Natural killer cell (primary cell): ENCODE data around the gene BBOX1. TPM values are rescaled to one million over a fixed set of nuclear protein-coding genes. Genes with fewer than 3 reads are reported as not detected.

Source experiments
- ATAC-seq, 3 donors: fragments of 150-1000 bp in 2 of 3; fragments of 200-7000 bp in 1 of 3; cut with Tn5 transposase; 1 replicate in 1 of 3; 2 replicates in 2 of 3; pipeline ENCODE4 v1.10.0; 2021; ENCODE audit warnings: mild to moderate bottlenecking in 2 of 3, moderate library complexity in 2 of 3
- DNase-seq, 2 donors: peaks; one replicate each; pipeline versions ENCODE4 v3.0.0 to v3.0.0-alpha.2; 2013 to 2021; ENCODE audit warnings: mixed read lengths in 1 of 2
- H3K27ac ChIP-seq: one replicate; pipeline ENCODE4 v1.5.1; 2013; ENCODE audit warnings: mild to moderate bottlenecking, low read length
- H3K27me3 ChIP-seq: one replicate; pipeline ENCODE4 v1.6.1; 2013; ENCODE audit warnings: low read length; ENCODE audit not compliant: control insufficient read depth, insufficient read depth
- H3K36me3 ChIP-seq: one replicate; pipeline ENCODE4 v1.6.1; 2013; ENCODE audit warnings: low read length; ENCODE audit not compliant: control insufficient read depth, insufficient read depth
- H3K4me1 ChIP-seq: one replicate; pipeline ENCODE4 v1.6.1; 2013; ENCODE audit warnings: low read length; ENCODE audit not compliant: control insufficient read depth, insufficient read depth
- H3K4me3 ChIP-seq: one replicate; pipeline ENCODE4 v1.5.1; 2013; ENCODE audit warnings: low read length
- H3K9me3 ChIP-seq: one replicate; pipeline ENCODE4 v1.6.1; 2013; ENCODE audit warnings: low read length; ENCODE audit not compliant: control insufficient read depth, insufficient read depth
- H3K27ac Mint-ChIP-seq, 2 donors: one replicate each; pipeline ENCODE4 v1.8.0; 2022; ENCODE audit warnings: mild to moderate bottlenecking in 2 of 2, mixed read lengths in 2 of 2, moderate library complexity in 1 of 2
- H3K27me3 Mint-ChIP-seq, 2 donors: one replicate each; pipeline ENCODE4 v1.8.0; 2022; ENCODE audit warnings: low read depth in 2 of 2, mixed read lengths in 2 of 2
- H3K36me3 Mint-ChIP-seq: one replicate; pipeline ENCODE4 v1.8.0; 2022; ENCODE audit warnings: mixed read lengths
- H3K4me1 Mint-ChIP-seq, 2 donors: one replicate each; pipeline ENCODE4 v1.8.0; 2022; ENCODE audit warnings: mixed read lengths in 2 of 2
- H3K4me3 Mint-ChIP-seq: one replicate; pipeline ENCODE4 v1.8.0; 2022; ENCODE audit warnings: mild to moderate bottlenecking, moderate library complexity, mixed read lengths
- H3K9me3 Mint-ChIP-seq, 2 donors: one replicate each; pipeline ENCODE4 v1.8.0; 2022; ENCODE audit warnings: mixed read lengths in 2 of 2
- WGBS: methylation state at CpG from one replicate; pipeline ENCODE4 v1.1.7; 2013; ENCODE audit warnings: missing lambda C conversion rate; ENCODE audit not compliant: insufficient coverage; 5-methylcytosine and 5-hydroxymethylcytosine counted together
- intact Hi-C: fragments of 100-400 bp; cut with micrococcal nuclease; formaldehyde crosslinking; loops from one replicate; pipeline ENCODE4 v1.14.2; 2022
- total RNA-seq, 4 donors: library from RNA; stranded (reverse); fragments of 120-200 nt in 1 of 4; gene quantifications; one replicate each; pipeline versions ENCODE4 v1.2.3 to v1.2.4, GENCODE V29; 2013 to 2022
- TF ChIP-seq, protein P1 (sequence below): fragments of 200-600 bp; IDR thresholded peaks from one replicate; pipeline ENCODE4 v1.8.0; 2022; ENCODE audit warnings: antibody characterized with exemption

The BBOX1 gene
- total RNA-seq, 3 donors from 2014 or later (not counting 1 experiment from before 2014, with no cell fraction given) = not detected

DNA sequence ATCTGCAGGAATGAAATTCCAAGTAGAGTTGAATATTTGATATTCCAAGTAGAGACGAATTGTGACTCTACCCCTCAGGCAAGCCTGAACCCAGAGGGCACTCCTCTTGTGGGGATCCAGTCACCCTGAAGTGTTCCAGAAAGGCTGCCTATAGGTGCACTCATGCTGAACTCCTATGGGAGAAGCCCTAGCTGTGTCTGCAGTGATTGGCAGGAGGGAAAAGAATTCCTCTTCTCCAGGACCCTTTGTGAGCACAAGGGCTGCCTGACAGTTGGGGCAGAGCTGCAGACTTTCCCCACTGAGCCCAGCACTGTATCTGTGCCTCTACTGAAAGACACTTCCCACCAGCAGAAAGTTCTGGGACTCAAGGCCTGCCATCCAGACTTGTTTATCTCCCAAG lies 35.0 kb downstream of the BBOX1 start:
- 71% methylated on average over 1 of the region's 1 CpG for WGBS

DNA sequence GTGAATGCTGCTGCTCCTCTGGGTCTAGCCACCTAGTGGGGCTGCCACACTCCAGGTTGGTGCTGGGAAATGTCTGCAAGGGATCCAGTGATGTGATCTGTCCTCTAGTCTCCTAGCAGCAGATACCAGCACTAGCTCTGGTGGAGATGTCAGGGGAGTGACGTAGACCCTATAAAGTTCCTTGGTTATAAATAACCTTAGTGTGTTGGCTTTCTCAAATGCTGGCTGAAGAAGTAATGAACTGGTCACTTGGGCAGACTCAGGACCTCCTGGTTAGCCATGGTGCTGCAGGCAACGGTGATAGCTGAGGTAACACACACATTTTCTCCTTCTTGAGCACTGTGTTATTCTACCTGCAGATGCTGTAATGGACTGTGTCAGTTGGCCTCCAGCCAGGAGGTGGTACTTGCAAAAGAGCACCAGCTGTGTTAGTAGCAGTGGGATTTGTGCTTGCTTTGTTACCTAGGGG lies 35.5 kb downstream of the BBOX1 start:
- no peak for ATAC-seq
- Histone ChIP-seq H3K9me3 (no peaks in the 10 kb centered on the region), H3K36me3 (no peaks in the 10 kb centered on the region), H3K4me1 (no peaks in the 10 kb centered on the region), H3K27me3 (no peaks in the 10 kb centered on the region), H3K27ac (no peak overlapping the region), H3K4me3 (no peak overlapping the region)
- Mint-ChIP-seq H3K36me3 (peaks cover 7% of the 10 kb centered on the region), H3K9me3 (peaks cover 14 to 27% of the 10 kb centered on the region in 2 donors), H3K4me1 (no peaks in the 10 kb centered on the region), H3K4me3 (no peak overlapping the region), H3K27me3 (no peaks in the 10 kb centered on the region), H3K27ac (no peak overlapping the region)
- intact Hi-C loops = loop anchor here (10.0 kb wide), 1 partner anchor 61 kb away; no protein-coding TSS in a partner anchor
- TF ChIP-seq, protein P1, sequence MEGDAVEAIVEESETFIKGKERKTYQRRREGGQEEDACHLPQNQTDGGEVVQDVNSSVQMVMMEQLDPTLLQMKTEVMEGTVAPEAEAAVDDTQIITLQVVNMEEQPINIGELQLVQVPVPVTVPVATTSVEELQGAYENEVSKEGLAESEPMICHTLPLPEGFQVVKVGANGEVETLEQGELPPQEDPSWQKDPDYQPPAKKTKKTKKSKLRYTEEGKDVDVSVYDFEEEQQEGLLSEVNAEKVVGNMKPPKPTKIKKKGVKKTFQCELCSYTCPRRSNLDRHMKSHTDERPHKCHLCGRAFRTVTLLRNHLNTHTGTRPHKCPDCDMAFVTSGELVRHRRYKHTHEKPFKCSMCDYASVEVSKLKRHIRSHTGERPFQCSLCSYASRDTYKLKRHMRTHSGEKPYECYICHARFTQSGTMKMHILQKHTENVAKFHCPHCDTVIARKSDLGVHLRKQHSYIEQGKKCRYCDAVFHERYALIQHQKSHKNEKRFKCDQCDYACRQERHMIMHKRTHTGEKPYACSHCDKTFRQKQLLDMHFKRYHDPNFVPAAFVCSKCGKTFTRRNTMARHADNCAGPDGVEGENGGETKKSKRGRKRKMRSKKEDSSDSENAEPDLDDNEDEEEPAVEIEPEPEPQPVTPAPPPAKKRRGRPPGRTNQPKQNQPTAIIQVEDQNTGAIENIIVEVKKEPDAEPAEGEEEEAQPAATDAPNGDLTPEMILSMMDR = no peak
- DNase-seq = no peak
- WGBS = 81% methylated on average over 2 of the region's 2 CpGs

More for the DNA sequence above, 35.0 kb downstream of the BBOX1 start:
- peaks cover 14 to 27% of the 10 kb centered on the region in 2 donors for H3K9me3 Mint-ChIP-seq
- H3K36me3 ChIP-seq = no peaks in the 10 kb centered on the region
- TF ChIP-seq, protein P1 = no peak
- no peaks in the 10 kb centered on the region for H3K4me1 Mint-ChIP-seq
- no peak overlapping the region for H3K27ac ChIP-seq
- ATAC-seq (no peak), DNase-seq (no peak)
- no peak overlapping the region for H3K4me3 ChIP-seq
- no peaks in the 10 kb centered on the region for H3K9me3 ChIP-seq
- H3K27me3 ChIP-seq = no peaks in the 10 kb centered on the region
- no peak overlapping the region for H3K4me3 Mint-ChIP-seq
- peaks cover 7% of the 10 kb centered on the region for H3K36me3 Mint-ChIP-seq
- H3K27me3 Mint-ChIP-seq = no peaks in the 10 kb centered on the region
- no peak overlapping the region for H3K27ac Mint-ChIP-seq
- intact Hi-C loops = loop anchor here (10.0 kb wide), 1 partner anchor 61 kb away; no protein-coding TSS in a partner anchor
- no peaks in the 10 kb centered on the region for H3K4me1 ChIP-seq

DNA sequence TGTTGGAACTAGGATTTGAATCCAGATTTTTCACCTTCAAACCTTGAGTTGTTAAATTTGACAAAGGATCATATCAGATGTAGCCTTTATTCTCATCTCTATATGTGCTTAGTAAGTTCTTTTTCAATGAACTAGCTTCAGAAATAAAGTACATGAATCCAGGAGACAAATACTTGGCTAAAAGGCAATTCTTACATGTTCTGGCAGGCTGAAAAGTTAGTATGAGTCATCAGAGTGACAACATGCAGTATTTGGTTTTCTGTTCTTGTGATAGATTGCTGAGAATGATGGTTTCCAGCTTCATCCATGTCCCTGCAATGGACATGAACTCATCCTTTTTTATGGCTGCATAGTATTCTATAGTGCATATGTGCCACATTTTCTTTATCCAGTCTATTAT lies 40.4 kb downstream of the BBOX1 start:
- Histone ChIP-seq H3K36me3 (no peaks in the 10 kb centered on the region), H3K9me3 (no peaks in the 10 kb centered on the region), H3K4me3 (no peak overlapping the region), H3K27ac (no peak overlapping the region), H3K4me1 (no peaks in the 10 kb centered on the region), H3K27me3 (no peaks in the 10 kb centered on the region)
- no peak overlapping the region for H3K4me3 Mint-ChIP-seq
- H3K27me3 Mint-ChIP-seq = no peaks in the 10 kb centered on the region
- DNase-seq (no peak), ATAC-seq (no peak)
- TF ChIP-seq, protein P1 = no peak
- no peaks in the 10 kb centered on the region for H3K36me3 Mint-ChIP-seq
- intact Hi-C loops = no loop called here
- no peak overlapping the region for H3K27ac Mint-ChIP-seq
- H3K4me1 Mint-ChIP-seq = no peaks in the 10 kb centered on the region
- H3K9me3 Mint-ChIP-seq = peaks cover 14 to 26% of the 10 kb centered on the region in 2 donors

DNA sequence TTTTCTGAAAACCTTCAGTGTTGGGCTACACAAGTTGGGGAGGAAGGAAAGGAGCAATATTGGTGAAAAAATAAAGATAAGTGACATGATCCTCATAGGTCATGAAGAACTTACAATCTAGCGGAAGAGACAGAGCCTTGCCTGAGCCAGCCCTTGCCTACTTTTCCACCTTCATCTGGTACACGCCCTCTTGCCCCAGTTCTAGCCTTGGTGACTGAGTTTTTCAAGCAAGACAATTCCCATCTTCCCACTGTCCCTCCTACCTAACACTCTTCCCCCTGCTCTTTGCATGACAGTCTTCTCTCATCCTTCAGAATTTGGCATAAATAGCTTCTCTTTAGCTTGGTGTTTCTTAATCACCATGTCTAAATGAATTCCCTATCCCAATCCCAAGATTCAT lies 42.6 kb downstream of the BBOX1 start:
- Histone ChIP-seq H3K9me3 (no peaks in the 10 kb centered on the region), H3K27ac (no peak overlapping the region), H3K4me1 (no peaks in the 10 kb centered on the region), H3K36me3 (no peaks in the 10 kb centered on the region), H3K4me3 (no peak overlapping the region), H3K27me3 (no peaks in the 10 kb centered on the region)
- Mint-ChIP-seq H3K27me3 (no peaks in the 10 kb centered on the region), H3K36me3 (no peaks in the 10 kb centered on the region), H3K4me1 (no peaks in the 10 kb centered on the region), H3K4me3 (no peak overlapping the region), H3K27ac (no peak overlapping the region), H3K9me3 (peaks cover 14 to 24% of the 10 kb centered on the region in 2 donors)
- TF ChIP-seq, protein P1 = no peak
- no peak for ATAC-seq
- intact Hi-C loops = no loop called here
- DNase-seq = no peak
- WGBS = 74% methylated on average over 2 of the region's 2 CpGs
